Epidermal melanocyte (primary cell): Measurements from ENCODE around the gene ATN1.
"Not testable (repeated sequence)": the region's sequence is repeated elsewhere in the genome, so short reads cannot be mapped to it uniquely, and the experiment has no call there.

ENCODE experiments used
- DNase-seq: peaks from one replicate; pipeline ENCODE4 v3.0.0; 2011; ENCODE audit warnings: low spot score; ENCODE audit not compliant: insufficient read length

Gene ATN1, protein sequence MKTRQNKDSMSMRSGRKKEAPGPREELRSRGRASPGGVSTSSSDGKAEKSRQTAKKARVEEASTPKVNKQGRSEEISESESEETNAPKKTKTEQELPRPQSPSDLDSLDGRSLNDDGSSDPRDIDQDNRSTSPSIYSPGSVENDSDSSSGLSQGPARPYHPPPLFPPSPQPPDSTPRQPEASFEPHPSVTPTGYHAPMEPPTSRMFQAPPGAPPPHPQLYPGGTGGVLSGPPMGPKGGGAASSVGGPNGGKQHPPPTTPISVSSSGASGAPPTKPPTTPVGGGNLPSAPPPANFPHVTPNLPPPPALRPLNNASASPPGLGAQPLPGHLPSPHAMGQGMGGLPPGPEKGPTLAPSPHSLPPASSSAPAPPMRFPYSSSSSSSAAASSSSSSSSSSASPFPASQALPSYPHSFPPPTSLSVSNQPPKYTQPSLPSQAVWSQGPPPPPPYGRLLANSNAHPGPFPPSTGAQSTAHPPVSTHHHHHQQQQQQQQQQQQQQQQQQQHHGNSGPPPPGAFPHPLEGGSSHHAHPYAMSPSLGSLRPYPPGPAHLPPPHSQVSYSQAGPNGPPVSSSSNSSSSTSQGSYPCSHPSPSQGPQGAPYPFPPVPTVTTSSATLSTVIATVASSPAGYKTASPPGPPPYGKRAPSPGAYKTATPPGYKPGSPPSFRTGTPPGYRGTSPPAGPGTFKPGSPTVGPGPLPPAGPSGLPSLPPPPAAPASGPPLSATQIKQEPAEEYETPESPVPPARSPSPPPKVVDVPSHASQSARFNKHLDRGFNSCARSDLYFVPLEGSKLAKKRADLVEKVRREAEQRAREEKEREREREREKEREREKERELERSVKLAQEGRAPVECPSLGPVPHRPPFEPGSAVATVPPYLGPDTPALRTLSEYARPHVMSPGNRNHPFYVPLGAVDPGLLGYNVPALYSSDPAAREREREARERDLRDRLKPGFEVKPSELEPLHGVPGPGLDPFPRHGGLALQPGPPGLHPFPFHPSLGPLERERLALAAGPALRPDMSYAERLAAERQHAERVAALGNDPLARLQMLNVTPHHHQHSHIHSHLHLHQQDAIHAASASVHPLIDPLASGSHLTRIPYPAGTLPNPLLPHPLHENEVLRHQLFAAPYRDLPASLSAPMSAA (N-terminal part only)

DNA sequence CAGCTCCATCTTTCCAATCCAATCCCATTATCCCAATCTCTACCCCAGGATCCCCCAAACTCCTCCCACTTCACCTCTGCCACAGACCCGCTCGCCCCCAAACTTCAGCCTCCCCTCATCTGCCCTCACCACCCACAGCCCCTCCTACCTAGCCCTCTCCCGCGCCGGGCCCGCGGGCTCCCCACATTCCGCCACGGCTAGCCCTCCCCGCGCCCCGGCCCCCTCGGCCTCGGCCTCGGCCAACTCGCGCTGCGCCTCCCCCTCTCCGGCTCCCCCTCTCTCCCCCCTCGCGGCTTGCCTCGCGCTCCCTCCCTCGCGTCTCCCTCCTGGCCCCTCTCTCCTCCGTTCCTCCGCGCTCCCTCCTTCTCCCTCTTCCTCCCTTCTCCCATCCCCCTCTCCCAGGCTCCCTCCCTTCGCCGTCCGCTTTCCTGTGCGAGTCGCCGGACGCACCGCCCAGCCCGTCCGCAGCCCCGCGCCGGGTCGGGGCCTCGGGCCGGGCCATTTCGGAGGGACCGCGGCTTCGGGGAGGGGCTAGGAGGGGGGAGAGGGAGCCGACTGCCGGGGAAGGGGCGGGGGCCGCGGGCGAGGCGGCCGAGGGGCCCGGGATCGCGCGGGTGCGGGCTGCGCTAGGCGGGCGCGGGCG, at the start of gene ATN1:
TSS of gene ATN1 (plus strand) at position 581 of the 643 bp plus-strand sequence. CDS start 6,043 bp downstream, outside the sequence.
- DNase-seq: peak; percentile 82

DNA sequence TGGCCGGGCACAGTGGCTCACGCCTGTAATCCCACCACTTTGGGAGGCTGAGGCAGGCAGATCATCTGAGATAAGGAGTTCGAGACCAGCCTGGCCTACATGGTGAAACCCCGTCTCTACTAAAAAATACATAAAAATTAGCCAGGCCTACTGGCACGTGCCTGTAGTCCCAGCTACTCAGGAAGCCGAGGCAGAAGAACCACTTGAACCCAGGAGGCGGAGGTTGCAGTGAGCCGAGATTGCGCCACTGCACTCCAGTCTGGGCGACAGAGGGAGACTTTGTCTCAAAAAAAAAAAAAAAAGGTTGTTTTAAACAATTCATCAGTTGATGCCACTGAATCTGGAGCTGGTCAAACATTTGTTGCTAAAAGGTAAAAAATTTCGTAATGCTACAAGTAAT, 47.9 kb upstream of the ATN1 start:
- DNase-seq: not testable (repeated sequence)

DNA sequence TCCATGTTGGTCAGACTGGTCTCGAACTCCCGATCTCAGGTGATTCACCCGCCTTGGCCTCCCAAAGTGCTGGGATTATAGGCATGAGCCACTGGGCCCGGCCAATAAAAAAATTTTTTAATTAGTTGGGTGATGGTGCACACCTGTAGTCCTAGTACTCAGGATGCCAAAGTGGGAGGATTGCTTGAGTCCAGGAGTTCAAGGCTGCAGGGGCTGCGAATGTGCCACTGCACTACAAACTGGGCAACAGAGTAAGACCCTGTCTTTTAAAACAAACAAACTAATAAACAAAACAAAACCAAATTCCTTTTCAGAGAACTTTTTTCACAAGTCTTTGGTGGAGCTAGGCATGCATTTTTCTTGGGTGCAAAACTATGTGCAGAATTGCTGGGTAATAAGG, 44.5 kb upstream of the ATN1 start:
- DNase-seq: no peak

DNA sequence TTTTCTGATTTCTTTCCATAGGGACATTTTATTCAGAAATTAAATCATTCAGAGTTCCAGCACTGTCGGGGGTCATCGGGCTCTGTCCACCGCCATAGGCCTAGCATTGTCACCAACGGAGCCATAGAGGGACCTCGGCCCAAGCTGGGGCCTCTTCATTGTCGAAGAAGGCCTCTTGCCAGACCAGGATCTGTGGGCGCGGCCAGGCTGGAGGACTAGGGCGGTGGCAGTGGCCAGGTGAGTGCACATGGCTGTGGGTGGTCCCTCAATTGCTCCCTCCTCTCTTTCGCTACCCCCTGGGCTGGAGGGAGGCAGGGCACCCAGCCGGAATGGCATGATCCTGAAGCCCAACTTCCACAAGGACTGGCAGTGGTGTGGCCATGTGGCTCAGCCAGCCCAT, 44.1 kb upstream of the ATN1 start:
- DNase-seq: no peak

DNA sequence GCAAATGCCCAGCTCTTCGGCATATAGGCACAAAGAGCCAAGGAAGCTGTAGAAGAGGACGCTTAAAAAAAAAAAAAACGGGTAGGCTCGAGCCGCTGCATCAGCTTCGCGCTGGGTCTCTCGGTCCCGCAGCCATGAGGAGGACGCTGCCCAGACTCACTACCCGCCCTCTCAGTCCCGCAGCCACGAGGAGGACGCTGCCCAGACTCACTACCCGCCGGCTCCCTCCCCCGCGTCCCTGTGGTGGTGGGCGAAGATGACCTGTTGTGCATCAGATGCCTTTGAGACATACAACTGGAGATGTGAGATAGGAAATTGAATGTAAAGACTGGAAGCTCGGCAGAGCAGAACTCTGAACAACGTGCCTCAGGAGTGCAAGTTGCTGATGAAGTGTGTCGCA, 43.2 kb upstream of the ATN1 start:
- DNase-seq: no peak

DNA sequence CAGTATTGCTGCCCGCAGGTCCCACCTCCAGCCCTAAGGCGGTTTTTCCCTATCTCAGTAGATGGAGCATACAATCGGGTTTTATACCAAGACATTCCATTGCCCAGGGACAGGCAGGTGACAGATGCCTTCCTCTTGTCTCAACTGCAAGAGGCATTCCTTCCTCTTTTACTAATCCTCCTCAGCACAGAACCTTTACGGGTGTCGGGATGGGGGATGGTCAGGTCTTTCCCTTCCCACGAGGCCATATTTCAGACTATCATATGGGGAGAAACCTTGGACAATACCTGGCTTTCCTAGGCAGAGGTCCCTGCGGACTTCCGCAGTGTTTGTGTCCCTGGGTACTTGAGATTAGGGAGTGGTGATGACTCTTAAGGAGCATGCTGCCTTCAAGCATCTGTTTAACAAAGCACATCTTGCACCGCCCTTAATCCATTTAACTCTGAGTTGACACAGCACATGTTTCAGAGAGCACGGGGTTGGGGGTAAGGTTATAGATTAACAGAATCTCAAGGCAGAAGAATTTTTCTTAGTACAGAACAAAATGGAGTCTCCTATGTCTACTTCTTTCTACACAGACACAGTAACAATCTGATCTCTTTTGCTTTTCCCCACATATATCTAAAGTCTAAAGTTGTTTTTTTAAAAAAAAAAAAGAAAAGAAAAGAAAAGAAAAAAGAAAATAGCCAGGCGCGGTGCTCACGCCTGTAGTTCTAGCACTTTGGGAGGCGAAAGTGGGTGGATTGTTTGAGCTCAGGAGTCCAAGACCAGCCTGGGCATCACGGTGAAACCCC, 41.4 kb upstream of the ATN1 start:
- not testable (repeated sequence) for DNase-seq

DNA sequence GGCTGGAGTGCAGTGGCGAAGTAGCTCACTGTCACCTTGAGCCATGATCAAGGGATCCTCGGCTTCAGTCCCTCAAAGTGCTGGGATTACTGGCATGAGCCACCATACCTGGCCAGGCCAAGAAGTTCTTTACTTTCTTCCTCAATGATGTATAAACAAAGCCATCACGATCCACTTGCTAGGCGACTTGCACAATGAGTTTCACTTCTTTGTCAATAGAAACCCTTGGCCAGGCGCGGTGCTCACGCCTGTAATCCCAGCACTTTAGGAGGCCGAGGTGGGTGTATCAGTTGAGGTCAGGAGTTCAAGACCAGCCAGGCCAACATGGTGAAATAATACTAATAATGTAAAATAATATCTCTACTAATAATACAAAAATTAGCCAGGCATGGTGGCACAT, 40.3 kb upstream of the ATN1 start:
- no peak for DNase-seq

DNA sequence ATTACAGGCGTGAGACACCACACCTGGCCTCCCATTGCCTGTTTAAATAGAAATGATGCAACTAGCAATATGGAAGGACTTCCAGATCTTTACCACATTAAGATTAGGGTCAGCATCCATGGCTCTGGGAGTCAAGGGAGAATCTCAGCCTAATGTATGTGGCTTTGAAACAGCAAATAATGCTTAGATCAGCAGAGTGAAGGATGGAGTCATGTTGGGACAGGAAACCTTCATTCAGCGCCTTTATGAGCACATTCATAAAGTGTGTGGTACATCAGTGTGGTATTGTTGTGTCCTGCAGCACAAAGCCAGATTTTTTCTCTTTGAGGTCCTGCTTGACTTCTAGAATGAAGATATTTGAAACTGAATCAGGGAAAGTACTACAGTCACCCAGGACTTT, 39.4 kb upstream of the ATN1 start:
- DNase-seq: no peak

DNA sequence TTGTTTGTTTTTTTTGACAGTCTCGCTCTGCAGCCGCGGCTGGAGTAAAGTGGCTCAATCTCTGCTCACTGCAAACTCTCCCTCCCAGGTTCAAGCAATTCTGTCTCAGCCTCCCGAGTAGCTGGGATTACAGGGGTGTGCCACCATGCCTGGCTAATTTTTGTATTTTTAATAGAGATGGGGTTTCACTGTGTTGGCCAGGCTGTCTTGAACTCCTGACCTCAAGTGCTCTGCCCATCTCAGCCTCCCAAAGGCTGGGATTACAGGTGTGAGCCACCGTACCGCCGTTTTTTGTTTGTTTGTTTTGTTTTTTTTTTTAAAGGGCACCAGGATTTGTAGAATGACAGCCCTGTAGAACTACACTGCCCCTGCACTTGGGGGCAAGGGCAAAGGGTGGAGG, 39.0 kb upstream of the ATN1 start:
- DNase-seq: not testable (repeated sequence)

DNA sequence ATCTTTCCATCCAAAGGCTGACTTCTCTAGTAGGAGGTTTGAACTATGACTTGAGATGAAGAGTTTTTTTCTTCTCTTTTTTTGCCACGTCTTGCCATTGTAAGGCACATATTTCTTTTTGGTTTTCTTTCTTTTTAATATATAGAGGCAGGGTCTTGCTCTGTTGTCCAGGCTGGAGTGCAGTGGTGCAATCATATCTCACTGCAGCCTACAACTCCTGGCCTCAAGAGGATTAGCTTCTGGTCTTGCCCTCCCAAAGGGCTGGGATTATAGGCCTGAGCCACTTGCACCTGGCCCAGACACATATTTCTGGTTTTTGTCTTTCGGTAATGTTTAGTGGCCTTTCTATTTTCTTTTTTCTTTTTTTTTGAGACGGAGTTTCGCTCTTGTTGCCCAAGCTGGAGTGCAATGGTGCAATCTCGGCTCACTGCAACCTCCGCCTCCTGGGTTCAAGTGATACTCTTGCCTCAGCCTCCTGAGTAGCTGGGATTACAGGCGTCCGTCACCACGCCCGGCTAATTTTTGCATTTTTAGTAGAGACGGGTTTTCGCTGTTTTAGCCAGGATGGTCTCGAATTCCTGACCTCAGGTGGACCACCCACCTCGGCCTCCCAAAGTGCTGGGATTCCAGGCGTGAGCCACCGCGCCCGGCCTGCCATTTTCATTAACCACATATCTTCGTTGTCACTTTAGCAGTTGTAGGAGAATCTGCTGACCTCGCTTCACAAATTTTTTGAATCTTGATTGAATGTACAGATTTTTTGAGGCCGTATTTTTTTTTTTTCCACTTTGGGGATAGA, 37.8 kb upstream of the ATN1 start:
- not testable (repeated sequence) for DNase-seq

DNA sequence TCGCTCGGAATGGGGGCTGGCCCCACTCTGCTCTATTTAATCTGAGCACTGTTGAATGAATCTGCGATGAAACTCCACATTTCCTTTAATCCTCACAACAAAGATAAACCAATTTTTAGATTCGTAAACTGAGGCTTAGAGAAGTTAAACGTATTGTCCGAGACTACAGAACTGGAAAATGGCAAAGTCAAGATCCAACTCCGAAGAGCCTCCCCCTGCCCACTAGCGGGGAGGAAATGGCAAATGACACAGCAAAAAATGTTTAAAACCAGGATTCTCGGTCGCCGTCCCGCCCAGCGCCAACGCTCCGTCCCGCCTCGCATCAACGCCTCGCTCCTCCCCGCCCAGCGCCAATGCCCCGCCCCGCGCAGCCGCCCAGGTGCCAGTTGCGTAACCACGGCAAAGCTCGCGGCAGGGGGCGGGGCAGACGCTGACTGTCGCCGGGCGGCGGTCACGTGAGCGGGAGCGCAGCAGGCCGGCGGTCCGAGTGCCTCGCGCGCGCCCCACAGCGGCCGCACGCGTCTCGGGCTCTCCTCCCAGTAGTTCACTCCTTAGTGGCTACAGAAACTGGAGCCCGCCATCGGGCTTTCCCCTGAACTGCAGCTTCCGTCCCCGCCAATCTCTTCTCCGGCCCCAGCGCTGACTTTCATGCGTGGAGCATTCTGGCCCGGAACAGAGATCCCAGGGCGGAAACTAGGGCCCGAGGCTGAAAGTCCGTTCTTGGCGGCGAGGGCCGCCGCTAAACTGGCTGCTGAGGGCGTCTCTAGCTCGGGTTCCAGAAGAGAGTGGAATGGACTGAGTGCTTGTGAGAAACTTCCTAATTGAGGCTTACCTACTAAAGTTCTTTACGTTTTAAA, 36.7 kb upstream of the ATN1 start:
- DNase-seq: peak; percentile 94

DNA sequence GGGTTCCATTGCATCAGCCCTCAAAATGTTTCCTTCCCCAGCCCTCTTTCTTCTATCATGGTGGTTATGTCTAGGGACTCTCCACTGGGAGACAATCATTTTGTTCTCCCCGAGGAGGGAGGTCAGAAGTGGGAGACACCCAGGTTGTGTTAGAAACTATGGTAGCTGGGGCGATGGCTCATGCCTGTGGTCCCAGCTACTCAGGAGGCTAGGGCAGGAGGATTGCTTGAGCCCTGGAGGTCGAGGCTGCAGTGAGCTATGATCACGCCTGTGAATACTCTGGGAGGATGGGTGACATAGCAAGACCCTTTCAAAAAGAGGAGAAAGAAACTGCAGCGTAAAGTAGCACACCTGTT, 36.1 kb upstream of the ATN1 start:
- no peak for DNase-seq

DNA sequence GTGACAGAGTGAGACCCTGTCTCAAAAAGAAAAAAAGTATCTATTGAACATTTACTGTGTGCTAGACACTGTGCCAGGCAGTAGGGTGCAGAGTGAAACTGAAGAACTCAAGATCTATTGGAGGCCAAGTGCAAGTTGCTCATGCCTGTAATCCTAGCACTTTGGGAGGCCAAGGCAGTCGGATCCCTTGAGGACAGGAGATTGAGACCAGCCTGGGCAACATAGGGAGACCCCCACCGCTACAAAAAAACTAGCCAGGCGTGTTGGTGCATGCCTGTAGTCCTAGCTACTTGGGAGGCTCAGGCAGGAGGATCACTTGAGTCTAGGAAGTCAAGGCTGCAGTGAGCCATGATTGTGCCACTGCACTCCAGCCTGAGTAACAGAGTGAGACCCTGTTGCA, 35.1 kb upstream of the ATN1 start:
- not testable (repeated sequence) for DNase-seq

DNA sequence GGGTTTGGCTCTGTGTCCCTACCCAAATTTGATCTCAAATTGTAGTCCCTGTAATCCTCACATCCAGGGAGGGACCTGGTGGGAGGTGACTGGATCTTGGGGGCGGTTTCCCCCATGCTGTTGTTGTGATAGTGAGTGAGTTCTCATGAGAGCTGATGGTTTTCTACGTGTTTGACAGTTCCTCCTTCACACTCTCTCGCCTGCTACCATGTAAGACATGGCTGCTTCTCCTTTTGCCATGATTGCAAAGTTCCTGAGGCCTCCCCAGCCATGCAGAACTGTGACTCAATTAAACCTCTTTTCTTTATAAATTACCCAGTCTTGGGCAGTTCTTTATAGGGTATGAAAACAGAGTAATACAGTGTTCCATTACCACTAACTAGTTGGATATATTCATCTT, 33.4 kb upstream of the ATN1 start:
- no peak for DNase-seq

DNA sequence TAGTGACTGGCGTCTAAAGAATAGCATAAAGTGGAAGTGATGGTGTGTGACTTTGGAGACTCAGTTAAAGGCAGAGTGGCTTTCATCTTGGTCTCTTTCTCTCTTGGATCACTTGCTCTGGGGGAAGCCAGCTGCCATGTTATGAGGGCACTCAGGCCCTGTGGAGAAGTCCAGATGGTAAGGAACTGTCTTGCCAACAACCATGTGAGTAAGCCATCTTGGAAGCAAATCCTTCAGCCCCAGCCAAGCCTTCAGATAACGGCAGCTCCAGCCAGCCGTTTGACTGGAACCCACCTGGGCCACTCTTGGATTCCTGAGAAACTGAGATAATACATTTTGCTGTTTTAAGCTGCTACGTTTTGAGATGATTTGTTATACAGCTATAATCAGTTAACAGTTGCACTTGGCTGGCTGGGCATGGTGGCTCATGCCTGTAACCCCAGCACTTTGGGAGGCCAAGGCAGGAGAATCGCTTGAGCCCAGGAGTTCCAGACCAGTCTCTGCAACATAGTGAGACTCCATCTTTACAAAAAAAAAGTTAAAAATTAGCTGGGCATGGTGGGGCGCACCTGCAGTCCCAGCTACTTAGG, 30.8 kb upstream of the ATN1 start:
- no peak for DNase-seq

DNA sequence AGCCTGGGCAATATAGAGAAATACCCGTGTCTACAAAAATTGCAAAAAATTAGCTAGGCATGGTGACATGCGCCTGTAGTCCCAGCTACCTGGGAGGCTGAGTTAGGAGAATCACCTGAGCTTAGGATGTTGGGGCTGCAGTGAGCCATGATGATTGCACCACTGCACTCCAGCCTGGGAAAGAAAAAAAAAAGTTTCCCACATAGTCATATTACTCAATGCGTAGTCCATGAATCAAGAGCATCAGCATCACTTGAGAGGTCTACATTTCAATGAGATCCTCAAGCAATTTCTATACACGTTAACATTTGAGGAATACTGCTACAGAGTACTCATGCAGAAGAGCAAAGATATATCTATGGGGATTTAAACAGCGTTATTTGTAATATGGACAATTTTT, 28.3 kb upstream of the ATN1 start:
- DNase-seq: no peak

DNA sequence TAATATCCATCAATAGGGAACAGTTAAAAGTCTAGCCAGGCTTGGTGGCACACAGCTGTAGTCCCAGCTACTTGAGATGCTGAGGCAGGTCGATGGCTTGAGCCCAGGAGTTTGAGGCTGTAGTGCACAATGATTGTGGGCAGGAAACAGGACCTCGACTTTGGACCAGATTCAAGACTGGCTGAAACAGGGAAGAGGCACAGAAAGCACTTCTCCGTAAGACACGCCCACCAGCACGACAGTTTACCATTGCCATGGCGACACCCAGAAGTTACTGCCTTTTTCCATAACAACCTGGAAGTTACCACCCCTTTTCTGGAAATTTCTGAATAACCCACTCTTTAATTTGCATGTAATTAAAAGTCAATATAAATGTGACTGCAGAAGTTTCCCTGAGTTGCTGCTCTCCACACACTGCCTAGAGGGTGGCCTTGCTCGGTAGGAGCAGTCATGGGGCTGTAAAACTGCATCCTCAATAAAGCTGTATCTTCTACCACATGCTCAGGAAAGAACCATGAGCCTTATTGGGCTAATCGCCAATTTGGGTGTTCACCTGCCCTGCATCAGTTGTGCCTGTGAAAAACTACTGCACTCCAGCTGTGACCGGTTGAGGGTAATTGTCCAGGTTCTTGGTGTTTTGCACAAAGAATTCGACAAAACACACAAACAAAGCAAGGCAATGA, 27.8 kb upstream of the ATN1 start:
- DNase-seq: no peak

DNA sequence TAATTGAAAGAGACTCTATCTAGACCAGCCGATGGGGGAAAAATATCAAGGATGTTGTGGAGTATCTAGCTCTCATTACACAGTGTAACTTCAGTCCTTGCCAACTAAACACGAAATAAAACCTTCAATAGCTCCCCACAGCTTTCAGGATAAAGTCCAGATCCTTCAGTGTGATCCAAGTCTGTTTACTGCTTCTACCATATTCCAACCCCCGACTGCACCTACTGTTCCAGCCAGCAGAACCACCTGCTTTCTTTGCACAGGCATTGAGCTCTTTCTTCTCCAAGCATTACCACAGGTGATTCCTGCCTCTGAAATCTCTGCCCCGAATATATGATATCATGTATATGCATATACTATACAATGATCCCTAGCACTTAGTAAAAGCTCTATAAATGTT, 25.3 kb upstream of the ATN1 start:
- DNase-seq: no peak
